Stimulated activated CD4-positive, alpha-beta T cell treated with anti-CD3 and anti-CD28 coated beads, Interleukin-12 subunit alpha, Interleukin-12 subunit beta, amount 100 ng/mL, for 24 hours (primary cell): ENCODE data around the gene TSC22D4.
"Not testable (repeated sequence)": the region's sequence is repeated elsewhere in the genome, so short reads cannot be mapped to it uniquely, and the experiment has no call there.

Experiments used
- DNase-seq, 2 experiments: peaks; one replicate each; pipeline ENCODE4 v3.0.0-alpha.2; 2020; ENCODE audit warnings: low read depth in 2 of 2

The TSC22D4 gene

GRCh38 chr7:100472854-100473499 lies 6.0 kb downstream of the TSC22D4 start:
- DNase-seq, result no peak

- no peak for DNase-seq
Observed at GRCh38 chr7:100472121-100472851, 6.7 kb downstream of the TSC22D4 start.

- no peak for DNase-seq
Observed at GRCh38 chr7:100471021-100471420, 8.0 kb downstream of the TSC22D4 start.

- peak; percentile 70 to 84 for DNase-seq
Observed at GRCh38 chr7:100469227-100470044, 9.6 kb downstream of the TSC22D4 start.

- no peak for DNase-seq
Observed at GRCh38 chr7:100467638-100468373, 11.2 kb downstream of the TSC22D4 start.

GRCh38 chr7:100466653-100467605 lies 12.1 kb downstream of the TSC22D4 start:
- DNase-seq, result no peak

GRCh38 chr7:100465702-100466311 lies 13.2 kb downstream of the TSC22D4 start:
- DNase-seq, result no peak

- DNase-seq, result no peak
Observed at GRCh38 chr7:100465299-100465698, 13.7 kb downstream of the TSC22D4 start.

GRCh38 chr7:100464791-100465190 lies 14.2 kb downstream of the TSC22D4 start:
- DNase-seq, result no peak

GRCh38 chr7:100464210-100464660 lies 14.8 kb downstream of the TSC22D4 start, which contains the start of gene SPACDR:
SPACDR (minus strand) TSS chr7:100464260; CDS start chr7:100464025, 235 bp downstream.
- DNase-seq, result no peak

- DNase-seq, result no peak
Observed at GRCh38 chr7:100457033-100457432, 22.0 kb downstream of the TSC22D4 start.

- DNase-seq, result no peak
Observed at GRCh38 chr7:100456562-100456961, 22.5 kb downstream of the TSC22D4 start.

GRCh38 chr7:100455206-100455605 lies 23.8 kb downstream of the TSC22D4 start:
- no peak for DNase-seq

- DNase-seq, result not testable (repeated sequence)
Observed at GRCh38 chr7:100453854-100454253, 25.2 kb downstream of the TSC22D4 start.

- no peak for DNase-seq
Observed at GRCh38 chr7:100452513-100452912, 26.5 kb downstream of the TSC22D4 start.

GRCh38 chr7:100449190-100449795 lies 29.7 kb downstream of the TSC22D4 start:
- DNase-seq, result no peak

GRCh38 chr7:100447363-100447762 lies 31.7 kb downstream of the TSC22D4 start:
- DNase-seq, result not testable (repeated sequence)

GRCh38 chr7:100446040-100446439 lies 33.0 kb downstream of the TSC22D4 start:
- no peak for DNase-seq
